ENCODE results near the gene PPM1F.

GRCh38 chr22:21909871-21910270 is 42.8 kb downstream of the PPM1F start:
- no peak for TF ChIP-seq EZH2 (IDR thresholded peaks at IDR 0.05; ENCODE audit: low read length, missing control alignments)
- no peak for TF ChIP-seq CTCF (conservative IDR thresholded peaks at IDR 0.05 in 1 of 2, IDR thresholded peaks at IDR 0.05 in 1 of 2; ENCODE audit: low read depth in 1 of 2, low read length in 2 of 2)
